HG02763 (cell line): Measurements from ENCODE around the gene LRRN2.
"Not testable (repeated sequence)": the region's sequence is repeated elsewhere in the genome, so short reads cannot be mapped to it uniquely, and the experiment has no call there.

ENCODE experiments used
- ATAC-seq: cut with Tn5 transposase; IDR thresholded peaks from one replicate; pipeline ENCODE4 v1.9.1; 2021; ENCODE audit warnings: mild to moderate bottlenecking, moderate library complexity; ENCODE audit not compliant: unreplicated experiment

LRRN2 gene

DNA sequence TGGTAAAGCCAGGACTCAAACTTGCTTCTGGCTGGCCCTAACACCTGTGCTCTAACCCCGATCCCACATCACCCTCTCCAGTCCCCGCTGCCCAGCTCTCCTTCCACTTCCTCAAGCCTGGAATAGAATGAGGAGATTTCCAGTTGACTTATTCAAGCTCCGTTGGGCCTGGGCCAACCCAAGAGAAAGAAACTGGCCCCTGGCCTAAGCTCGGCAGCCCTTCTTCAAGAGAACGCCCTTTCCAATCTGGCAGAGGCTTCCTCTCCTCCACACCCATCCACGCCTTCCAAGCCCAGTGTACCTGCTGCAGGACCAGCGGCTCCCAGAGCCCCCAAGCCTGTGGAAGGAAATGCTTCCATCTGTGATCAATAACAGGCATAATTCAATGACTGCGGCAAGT lies 51.9 kb downstream of the LRRN2 start:
- ATAC-seq = no peak

- no peak for ATAC-seq
Measured at GRCh38 chr1:204630132-204630905, 55.2 kb downstream of the LRRN2 start.

- not testable (repeated sequence) for ATAC-seq
Measured at GRCh38 chr1:204629459-204629858, 56.1 kb downstream of the LRRN2 start.

DNA sequence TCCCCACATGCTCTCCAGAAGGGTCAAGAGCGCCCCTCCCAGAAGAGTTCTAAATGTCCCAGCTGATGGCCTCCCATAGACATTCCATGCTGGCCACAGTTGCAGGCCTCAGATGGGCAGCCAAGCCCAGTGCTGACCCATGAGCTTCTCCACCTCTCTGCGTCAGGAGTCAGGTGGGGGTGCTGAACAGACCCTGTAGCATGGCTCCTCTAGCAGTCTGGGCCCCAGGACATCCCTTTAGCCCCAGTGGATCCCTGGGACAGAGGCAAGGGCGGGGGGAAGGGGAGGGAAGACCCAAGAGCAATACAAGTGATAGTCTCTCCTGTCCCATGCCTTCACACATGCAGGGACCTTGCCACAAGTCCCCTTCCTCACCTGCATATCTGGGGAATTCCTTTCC lies 56.7 kb downstream of the LRRN2 start:
- ATAC-seq = no peak

GRCh38 chr1:204627436-204627835 lies 58.1 kb downstream of the LRRN2 start:
- no peak for ATAC-seq

GRCh38 chr1:204626381-204626780 lies 59.2 kb downstream of the LRRN2 start:
- ATAC-seq = no peak

GRCh38 chr1:204624631-204625216 lies 60.8 kb downstream of the LRRN2 start:
- ATAC-seq = no peak

- ATAC-seq = no peak
Measured at GRCh38 chr1:204623894-204624361, 61.6 kb downstream of the LRRN2 start.

DNA sequence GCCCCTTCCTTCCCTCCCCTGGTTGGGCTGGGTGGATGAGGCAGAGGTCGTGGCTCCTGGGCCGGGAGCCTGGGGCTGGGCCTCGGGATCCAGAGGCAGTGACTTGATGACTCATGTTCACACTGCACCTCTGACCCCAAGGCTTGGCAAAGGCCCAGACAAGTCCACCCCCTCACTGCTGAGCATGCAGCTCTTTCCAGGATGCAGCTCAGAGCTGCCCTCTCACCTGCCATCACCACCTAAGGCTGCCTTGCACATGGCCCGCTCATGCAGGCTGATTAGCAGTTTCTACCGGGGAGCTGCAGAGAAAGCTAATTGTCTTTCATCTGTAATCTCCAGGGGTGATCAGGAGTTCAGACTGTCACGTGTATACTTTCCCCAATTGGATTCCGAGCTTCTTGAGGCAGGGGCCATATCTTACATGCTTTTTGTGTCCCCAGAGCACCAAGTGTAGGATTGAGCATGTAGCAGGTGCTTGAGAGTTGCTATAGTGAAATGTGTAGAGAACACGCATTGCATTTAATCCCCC lies 62.1 kb downstream of the LRRN2 start:
- no peak for ATAC-seq

GRCh38 chr1:204621996-204622395 lies 63.5 kb downstream of the LRRN2 start:
- ATAC-seq = no peak

- no peak for ATAC-seq
Measured at GRCh38 chr1:204621396-204621795, 64.1 kb downstream of the LRRN2 start.

DNA sequence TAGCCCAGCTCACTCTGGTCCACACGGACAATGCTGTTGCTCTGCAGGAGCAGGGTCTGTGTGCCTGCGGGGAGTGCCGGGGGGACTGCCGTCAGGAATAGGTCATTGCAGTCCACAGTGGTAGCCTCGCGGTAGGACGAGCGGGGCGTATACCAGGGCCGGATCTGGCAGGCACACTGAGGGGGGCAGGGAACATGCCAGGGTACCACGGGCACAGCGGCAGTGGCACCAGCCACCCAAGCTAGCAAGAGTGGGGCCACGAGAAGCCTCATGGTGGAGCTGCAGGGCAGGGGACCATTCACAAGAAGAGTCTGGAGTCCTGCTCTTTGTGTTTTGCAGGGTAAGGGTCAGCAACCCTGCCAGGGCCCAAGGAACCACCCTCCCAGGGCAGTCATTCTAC lies 65.8 kb downstream of the LRRN2 start:
- ATAC-seq = no peak

DNA sequence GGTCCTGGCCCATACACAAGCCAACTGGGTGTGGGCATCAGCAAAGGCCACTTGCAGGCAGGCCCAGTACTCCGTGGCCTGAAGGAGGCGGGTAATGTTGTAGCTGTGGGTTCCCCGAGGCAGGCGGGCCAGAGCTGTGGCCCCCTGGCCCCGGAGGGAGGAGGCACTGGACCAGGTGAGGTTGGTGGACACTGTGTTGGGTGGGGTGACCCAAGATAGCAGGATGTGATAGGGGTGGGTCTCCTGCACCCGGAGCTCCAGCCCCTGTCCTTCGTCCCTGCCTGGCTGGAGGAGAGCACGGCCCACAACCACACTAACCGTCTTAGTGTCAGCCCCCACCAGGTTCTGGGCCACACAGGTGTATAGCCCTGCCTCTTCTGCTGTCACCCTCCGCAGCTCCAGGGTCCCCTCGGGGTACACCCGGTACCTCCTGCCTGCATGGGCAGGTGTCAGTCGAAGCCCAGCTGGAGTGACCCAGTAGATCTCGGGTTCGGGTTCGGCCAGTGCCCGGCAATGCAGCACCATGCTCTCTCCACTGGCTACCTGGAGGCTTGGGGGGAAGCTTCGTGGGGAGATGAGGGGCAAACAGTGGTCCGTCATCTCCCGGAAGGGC lies 67.3 kb downstream of the LRRN2 start:
- no peak for ATAC-seq

GRCh38 chr1:204617256-204618147 lies 68.0 kb downstream of the LRRN2 start:
- ATAC-seq = no peak

DNA sequence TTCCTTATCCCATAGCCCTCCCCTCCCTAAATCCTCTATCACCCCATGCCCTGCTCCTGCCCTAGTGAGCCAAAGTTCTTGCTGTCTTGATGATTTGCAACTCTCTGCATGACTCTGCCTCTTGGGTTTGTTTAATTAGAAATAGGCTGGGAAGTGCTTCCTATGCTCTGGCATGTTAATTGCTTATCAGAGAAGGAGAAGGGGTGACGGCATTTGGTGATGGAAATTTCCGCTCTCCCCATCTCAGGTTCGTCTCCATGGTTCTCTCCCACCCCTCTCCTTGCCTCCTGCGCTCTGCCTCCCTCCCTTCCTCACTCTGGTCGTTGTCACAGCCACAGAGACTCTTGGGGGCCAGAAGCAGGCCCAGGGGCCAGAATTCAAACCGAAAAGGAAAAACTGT lies 68.9 kb downstream of the LRRN2 start:
- no peak for ATAC-seq

- ATAC-seq = no peak
Measured at GRCh38 chr1:204615881-204616280, 69.7 kb downstream of the LRRN2 start.

DNA sequence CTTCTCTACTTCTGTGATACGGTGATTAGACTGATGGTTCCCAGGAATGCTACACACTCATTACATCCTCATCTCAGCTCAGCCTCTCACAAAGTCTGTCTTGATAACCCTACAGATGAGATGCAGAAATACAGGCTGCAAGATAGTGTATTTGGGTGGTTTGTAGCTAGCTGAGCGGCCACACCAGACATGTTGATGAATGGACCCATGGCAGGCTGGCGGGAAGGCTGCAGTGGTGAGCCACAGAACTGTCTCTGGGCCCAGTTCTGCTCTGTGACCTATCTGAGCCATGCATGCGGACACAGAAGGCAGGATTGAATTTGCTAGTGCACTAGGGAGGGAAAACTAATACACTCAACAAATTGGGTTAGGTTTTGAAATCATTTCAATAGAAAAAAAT lies 71.9 kb downstream of the LRRN2 start:
- no peak for ATAC-seq

GRCh38 chr1:204612326-204612725 lies 73.2 kb downstream of the LRRN2 start:
- no peak for ATAC-seq

DNA sequence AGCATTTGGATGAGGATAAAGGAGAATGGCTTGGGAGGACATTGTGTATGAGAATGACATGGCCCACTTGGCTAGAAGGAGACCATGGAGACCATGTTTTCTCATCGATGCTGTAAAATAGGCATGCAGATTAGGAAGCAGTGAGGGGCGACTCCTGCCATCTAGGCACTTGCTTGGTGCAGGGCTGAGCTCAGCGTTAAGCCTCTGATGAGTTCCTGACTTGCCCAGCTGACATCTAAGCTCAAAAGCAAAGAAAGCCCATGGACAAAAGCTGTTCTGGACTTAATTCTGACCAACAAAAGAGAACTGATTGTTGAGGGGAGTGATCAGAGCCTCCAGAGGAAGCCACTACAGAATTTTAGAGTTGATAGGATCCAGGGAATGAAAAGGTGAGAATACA lies 74.5 kb downstream of the LRRN2 start:
- ATAC-seq = no peak

GRCh38 chr1:204607910-204608309 lies 77.6 kb downstream of the LRRN2 start:
- no peak for ATAC-seq

GRCh38 chr1:204605791-204606190 lies 79.7 kb downstream of the LRRN2 start:
- no peak for ATAC-seq
